Fibroblast of pulmonary artery (primary cell): Measurements from ENCODE around the gene CACNB2.
A peak's percentile ranks its signal among the peaks of the same experiment; 100 is the strongest.

ENCODE experiments used
- DNase-seq: peaks from one replicate; pipeline ENCODE4 v3.0.0-alpha.2; 2010; ENCODE audit warnings: low read depth
- H3K4me3 ChIP-seq: replicated peaks from 2 replicates; pipeline ENCODE4 v1.5.1; 2011; ENCODE audit warnings: low read depth, mild to moderate bottlenecking, control low read depth, low read length, moderate library complexity
- CTCF ChIP-seq: IDR thresholded peaks from 2 replicates; pipeline ENCODE4 v1.5.1; 2011; ENCODE audit warnings: mild to moderate bottlenecking, control low read depth, low read length, inconsistent platforms; ENCODE audit errors: missing control alignments

The CACNB2 gene

DNA sequence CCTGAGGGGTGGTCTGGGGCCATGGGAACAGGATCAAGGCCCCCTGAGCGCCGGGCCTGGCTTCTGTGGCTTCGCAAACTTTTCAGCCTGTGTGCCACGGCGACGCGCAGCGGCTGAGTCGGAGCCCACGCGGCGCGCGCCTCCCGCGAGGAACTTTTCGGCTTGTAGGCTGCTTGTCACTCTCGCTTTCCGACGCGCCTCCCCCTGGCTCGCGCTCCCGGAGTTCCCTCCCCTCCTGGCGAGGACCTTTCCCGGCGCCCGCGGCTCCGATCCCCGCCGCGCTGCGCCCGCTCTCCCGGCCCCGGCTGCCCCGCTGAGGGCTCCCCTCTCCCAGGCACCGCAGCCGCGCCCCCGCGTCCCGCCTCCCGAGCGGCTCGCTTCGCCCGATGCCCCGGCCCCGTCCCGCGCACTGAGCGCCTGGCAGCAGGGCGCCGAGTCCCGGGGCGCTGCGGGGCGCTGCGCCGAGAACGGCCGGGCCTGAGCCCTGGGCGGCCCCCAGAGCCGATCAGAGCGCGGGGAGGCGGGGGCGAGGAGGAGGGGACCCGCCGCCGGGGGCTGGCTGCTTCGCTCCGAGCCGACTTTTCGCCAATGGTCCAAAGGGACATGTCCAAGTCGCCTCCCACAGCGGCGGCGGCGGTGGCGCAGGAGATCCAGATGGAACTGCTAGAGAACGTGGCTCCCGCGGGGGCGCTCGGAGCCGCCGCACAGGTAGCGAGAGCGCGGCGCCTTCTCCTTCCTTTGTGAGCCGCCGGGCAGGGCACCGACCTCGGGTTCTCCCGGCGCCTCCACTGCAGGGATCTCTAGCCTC, at the start of gene CACNB2:
Gene CACNB2 (plus strand): TSS at position 276 of the 808 bp plus-strand sequence.
- DNase-seq = peak; percentile 57
- no peak for TF ChIP-seq CTCF
- peak within 1 kb of the TSS; percentile 57 for H3K4me3 ChIP-seq

GRCh38 chr10:18094332-18094731, 45.9 kb upstream of the CACNB2 start:
- no peak overlapping the region for H3K4me3 ChIP-seq
- no peak for DNase-seq
- no peak for TF ChIP-seq CTCF

GRCh38 chr10:18094793-18095192, 45.4 kb upstream of the CACNB2 start:
- TF ChIP-seq CTCF = no peak
- H3K4me3 ChIP-seq = no peak overlapping the region
- no peak for DNase-seq

- DNase-seq = peak; percentile 38
- no peak for TF ChIP-seq CTCF
- H3K4me3 ChIP-seq = no peak overlapping the region
Measured at GRCh38 chr10:18097524-18097923, 42.7 kb upstream of the CACNB2 start.

- TF ChIP-seq CTCF = no peak
- DNase-seq = no peak
- no peak overlapping the region for H3K4me3 ChIP-seq
Measured at GRCh38 chr10:18098201-18098600, 42.0 kb upstream of the CACNB2 start.

DNA sequence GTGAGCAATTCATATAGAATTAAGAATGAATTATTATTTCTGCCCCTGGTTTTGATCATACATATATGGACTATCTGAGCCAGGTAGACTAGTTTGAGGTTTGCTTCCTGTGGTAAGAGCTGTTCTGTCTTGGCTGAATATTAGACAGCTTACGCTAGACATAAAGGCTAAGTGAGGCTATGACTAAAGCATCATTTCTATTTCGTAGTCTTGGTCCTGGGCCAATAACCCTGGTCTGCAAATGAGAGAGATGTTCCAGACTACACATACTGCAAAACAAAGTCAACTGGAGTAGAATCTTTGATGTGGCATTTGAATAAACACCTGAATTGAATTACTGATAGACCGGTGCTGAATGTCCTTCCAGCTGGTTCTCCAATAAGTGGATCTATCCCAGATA, 40.8 kb upstream of the CACNB2 start:
- DNase-seq = peak; percentile 27
- no peak for TF ChIP-seq CTCF
- H3K4me3 ChIP-seq = no peak overlapping the region

DNA sequence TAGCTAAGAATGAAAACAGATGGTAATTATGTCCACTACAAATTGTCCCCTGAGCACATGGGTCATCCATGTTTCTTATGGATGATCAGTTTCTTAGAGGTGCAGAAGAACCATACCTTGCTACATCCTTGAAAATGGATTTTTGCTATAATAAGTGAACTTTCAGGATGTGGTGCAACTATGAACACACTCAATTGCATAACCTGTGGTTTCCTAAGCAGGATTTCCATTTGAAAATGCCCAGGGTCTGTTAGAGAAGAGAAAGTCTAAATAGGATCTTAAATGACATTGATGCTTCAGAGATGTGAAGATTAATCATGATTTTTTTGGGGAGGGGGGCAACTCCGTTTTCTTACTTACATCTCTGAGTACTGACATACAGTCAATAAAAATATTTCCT, 39.6 kb upstream of the CACNB2 start:
- no peak overlapping the region for H3K4me3 ChIP-seq
- no peak for TF ChIP-seq CTCF
- DNase-seq = peak; percentile 57
